ENCODE results near the gene CCDC201.

CCDC201 gene

DNA sequence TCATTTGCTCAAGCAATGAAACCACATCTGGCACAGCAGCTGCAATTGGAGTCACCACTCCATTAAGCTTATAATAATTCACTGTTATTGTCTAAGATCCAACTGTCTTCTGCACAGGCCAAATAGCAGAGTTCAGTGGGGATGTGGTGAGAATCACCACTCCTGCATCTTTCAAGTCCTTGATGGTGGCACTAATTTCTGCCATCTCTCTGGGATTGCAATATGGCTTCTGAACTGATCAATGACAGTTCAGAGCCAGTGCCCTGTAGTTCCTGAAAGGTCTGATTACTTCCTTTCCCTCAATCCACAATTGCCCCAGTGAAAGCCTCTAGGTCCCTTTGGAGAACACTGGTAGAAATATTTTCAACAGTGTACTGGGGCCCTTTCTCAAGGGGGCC lies 21.8 kb upstream of the CCDC201 start:
- DNase-seq (ENCODE audit: low read depth, low spot score), result no peak
- no peak overlapping the region for H3K4me3 ChIP-seq (ENCODE audit: low read length)

DNA sequence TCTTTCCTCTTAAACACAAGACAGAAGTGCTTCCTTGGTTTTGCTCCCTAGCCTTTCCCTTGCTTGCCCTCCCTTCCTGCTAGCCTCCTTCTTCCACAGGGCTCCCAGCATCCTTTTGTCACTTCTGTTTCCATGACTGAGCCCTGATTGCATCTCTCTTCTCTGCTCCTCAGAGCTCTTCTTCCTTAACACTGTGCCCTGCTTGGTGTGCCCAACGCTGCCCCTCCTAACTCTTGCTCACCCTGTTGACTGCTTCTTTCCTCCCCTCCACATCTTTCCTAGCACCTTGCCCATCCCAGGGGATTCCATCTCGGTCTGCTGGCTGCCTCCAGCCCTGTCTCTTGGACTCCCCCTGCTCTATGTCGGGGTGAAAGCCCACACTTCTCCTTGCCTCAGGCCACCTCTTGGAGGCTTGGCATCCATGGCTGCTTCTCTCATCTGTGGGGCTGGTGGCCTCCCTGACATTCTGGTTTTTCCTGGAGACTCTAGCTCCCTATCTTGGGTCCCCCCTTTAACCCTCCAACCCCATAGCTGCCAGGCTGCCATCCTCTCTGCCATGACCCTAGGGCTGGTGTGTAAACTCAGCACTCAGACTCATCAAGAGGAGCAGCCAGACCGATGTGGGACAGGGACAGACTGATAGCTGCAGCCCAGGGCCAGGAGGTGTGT lies 21.2 kb upstream of the CCDC201 start:
- H3K4me3 ChIP-seq (ENCODE audit: low read length), result no peak overlapping the region
- no peak for DNase-seq (ENCODE audit: low read depth, low spot score)

DNA sequence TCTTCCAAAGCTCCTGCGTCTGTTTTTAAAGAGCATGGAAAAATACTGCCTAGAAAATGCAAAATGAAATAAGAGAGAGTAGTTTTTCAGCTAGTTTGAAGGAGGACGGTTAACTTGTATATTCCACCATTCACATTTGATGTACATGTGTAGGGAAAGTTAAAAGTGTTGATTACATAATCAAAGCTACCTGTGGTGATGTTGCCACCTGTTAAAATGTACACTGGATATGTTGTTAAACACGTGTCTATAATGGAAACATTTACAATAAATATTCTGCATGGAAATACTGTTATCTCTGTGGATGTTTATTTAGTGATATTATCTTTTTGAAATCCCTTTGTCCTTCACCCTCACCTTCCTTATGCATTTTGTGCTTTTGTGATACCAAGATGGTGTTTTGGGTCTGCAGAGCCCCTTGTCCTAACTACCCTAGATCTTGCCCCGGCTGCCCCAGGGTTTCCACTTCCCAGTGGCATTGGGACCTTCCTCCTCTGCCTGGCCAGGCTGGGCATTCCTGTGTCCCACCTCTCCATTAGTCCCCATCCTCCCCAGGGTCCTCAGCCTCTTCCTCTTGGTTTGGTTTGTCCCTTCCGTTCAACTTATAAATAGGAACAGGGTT lies 20.6 kb upstream of the CCDC201 start:
- no peak for DNase-seq (ENCODE audit: low read depth, low spot score)
- no peak overlapping the region for H3K4me3 ChIP-seq (ENCODE audit: low read length)

DNA sequence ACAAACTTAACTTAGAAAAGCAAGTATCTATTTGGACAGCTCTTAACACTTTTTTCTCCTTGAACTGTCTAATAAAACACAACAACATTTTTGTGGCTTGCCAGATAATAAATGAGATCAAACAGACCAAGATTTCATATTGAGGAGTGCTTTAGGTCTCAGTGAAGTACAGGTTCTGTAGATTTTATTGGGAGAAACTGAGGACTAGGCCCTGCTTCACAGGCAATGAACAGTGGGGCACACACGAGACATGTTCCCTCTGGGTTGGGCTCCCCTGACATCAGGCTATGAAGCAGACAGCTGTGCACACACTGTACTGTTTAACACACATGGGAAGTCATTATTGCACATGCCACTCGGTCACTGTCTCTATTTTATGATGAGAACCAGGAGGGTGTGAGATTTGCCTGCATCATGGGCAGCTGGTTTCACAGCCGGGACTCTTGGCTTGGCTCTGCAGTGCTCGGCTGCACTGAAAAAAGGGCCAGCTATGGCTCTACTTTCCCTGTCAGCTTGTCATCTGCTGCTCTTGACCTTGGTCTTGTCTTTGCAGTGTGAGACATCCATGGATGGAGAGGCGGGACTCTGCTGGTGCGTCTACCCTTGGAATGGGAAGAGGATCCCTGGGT lies 19.6 kb upstream of the CCDC201 start:
- DNase-seq (ENCODE audit: low read depth, low spot score), result no peak
- no peak overlapping the region for H3K4me3 ChIP-seq (ENCODE audit: low read length)

DNA sequence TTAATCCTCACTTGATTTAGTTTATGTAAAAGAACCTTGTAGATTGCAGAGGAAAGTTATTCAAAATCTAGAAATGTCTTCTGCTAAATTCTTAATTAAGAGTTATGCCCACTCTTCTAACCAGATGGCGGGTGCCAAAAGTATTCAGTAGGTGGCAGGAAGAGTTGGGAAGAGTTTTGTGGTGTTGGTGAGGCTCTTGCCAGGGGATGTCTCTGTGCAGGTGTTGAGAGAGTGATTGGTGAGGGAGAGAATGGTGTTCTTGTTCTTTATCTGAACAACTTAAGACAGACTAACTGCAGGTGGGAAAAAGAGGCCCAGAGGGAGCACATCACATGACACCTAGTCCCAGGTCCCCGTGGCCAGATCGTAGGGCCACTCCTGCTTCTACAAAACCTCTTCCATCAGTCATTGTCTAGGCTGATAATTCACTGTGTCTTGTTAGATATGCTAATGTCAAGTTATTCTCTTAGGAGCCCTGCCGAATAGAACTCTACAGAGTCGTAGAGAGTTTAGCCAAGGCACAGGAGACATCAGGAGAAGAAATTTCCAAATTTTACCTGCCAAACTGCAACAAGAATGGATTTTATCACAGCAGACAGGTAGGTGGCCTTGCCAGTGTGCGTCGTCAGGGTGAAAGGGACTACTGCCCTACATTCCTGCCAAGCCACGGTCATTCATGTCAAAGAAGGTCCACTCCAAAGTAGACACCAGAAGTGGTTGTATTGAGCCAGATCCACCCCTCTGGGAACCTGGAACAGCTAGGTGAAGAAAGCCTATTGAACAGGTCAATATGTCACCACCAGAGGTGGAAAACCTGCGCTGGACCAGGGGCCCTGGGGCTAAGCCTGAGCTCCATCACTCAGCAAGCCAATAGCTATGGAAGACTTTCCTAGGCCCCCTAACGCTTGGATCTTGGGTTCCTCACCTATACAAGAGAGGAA lies 18.9 kb upstream of the CCDC201 start:
- DNase-seq (ENCODE audit: low read depth, low spot score), result no peak

DNA sequence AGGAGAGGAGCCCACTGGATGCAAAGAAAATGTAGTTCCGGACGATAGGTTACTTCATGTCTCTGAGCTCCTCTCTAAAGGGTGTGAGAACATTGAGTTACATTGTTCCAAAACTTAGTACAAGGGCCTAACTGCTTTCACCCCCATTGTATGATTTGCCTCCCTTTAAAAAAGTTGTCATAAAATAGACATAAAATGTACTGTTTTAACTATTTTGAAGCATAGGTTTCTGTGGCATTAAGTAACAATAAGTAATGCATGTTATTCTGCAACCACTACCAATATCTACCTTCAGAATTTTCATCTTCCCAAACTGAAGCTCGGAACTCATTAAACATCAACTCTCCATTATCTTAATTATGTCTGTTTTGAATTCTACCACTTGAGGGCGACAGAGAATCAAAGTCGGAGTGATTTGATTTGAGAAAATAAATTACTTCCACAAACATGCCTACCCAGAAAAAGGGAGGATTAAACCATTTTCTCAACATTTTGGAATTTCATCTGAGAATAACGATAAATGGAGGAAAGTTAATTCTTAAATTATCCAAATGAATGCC lies 18.1 kb upstream of the CCDC201 start:
- DNase-seq (ENCODE audit: low read depth, low spot score), result peak; percentile 21
- H3K4me3 ChIP-seq (ENCODE audit: low read length), result no peak overlapping the region

More for the DNA sequence above, 18.9 kb upstream of the CCDC201 start:
- H3K4me3 ChIP-seq (ENCODE audit: low read length), result no peak overlapping the region

DNA sequence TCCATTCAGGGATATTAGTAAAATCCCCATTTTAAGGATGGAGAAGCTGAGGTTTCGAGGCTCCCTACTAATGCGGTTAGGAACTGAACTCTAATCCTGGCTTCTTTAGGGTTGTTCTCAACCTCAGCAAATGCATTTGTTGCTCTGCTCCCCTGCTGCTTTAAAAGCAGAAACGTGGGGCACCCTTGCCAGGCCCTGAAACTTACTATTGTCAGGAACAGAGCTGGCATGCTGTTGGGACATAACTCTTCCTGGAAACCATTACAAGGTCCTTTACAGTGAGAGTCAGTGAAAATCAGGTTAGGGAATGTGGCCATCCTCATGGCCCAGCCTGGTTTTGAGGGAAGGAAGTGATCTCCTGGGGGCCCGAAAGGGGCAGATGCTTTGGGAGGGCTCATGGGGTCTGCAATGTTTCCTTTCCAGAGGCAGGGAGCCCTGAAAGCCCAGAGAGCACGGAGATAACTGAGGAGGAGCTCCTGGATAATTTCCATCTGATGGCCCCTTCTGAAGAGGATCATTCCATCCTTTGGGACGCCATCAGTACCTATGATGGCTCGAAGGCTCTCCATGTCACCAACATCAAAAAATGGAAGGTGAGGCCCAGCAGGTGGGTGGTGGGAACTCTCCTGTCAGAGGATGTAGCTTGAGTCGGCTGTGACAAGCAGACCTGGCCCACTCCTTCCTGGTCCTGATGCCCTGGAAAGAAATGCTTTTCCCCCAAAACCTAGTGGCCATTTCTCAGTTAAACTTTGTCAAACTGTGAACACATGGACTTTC lies 17.4 kb upstream of the CCDC201 start:
- DNase-seq (ENCODE audit: low read depth, low spot score), result no peak

DNA sequence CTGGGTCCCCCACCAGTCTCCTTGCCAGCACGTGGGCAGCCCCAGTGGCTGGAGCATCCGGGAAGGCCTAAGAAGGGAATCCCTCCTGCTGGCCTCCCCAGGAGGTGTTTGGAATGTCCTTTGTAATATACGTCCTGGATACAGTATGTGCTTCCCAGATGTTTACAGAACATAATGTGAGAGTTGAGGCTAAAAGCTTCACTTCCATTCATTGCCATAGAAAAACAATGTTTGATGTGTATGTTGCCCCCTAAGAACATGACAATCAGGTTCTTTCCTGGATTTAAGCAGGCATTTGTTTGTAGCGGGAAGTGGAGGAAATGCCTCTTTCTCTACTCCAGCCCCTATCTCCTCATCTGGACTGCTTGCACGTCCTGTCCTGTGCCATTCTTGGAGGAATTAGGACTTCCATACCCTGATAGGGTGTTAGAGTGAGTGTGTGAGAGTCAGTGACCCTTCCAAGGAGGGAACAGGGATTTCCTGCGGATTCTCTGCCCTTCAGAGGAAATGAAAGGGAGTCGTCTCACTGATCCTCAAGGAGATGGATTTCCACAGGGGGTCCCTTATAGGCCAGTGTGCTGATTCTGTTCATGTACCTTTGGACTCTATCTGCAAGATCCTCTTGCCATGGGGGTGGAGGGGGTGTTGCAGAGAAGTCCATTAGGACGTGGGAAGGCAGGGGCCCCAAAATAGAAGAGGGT lies 16.6 kb upstream of the CCDC201 start:
- no peak for DNase-seq (ENCODE audit: low read depth, low spot score)

More for the DNA sequence above, 17.4 kb upstream of the CCDC201 start:
- H3K4me3 ChIP-seq (ENCODE audit: low read length), result no peak overlapping the region

DNA sequence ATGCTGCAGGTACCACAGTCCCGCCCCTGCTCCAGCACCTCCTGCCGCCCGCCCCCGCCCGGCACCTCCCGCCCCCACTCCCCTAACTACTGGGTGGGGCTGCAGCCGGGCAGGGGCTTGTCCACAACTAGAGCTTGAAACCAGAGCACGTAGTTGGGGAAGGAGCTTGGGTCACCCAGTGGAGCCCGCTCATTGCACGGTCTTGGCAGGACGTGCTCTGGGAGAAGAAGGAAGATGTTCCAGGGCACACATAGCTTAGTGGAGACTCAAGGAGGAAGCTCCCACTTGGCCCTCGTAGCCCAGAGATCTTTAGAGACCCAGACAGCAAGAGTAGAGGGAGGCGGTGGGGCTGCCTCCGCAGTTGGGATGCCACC lies 16.1 kb upstream of the CCDC201 start:
- no peak for DNase-seq (ENCODE audit: low read depth, low spot score)
- H3K4me3 ChIP-seq (ENCODE audit: low read length), result no peak overlapping the region

More for the DNA sequence above, 16.6 kb upstream of the CCDC201 start:
- H3K4me3 ChIP-seq (ENCODE audit: low read length), result no peak overlapping the region

DNA sequence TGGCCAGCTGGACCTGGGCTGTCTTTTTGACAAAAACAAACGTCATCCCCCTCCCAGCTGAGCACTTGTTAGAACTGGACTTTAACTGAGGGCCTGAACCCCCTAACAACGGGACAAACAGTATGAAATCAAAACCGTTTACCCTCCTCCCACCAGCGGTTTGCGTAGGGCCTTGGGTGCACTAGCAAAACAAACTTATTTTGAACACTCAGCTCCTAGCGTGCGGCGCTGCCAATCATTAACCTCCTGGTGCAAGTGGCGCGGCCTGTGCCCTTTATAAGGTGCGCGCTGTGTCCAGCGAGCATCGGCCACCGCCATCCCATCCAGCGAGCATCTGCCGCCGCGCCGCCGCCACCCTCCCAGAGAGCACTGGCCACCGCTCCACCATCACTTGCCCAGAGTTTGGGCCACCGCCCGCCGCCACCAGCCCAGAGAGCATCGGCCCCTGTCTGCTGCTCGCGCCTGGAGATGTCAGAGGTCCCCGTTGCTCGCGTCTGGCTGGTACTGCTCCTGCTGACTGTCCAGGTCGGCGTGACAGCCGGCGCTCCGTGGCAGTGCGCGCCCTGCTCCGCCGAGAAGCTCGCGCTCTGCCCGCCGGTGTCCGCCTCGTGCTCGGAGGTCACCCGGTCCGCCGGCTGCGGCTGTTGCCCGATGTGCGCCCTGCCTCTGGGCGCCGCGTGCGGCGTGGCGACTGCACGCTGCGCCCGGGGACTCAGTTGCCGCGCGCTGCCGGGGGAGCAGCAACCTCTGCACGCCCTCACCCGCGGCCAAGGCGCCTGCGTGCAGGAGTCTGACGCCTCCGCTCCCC lies 15.5 kb upstream of the CCDC201 start, which contains the start of gene IGFBP1:
Gene IGFBP1, plus strand, starts transcription at position 304 of the 808 bp plus-strand sequence. Its CDS starts 165 bp downstream, at position 469.
- H3K4me3 ChIP-seq (ENCODE audit: low read length), result no peak within 1 kb of the TSS
- no peak for DNase-seq (ENCODE audit: low read depth, low spot score)

DNA sequence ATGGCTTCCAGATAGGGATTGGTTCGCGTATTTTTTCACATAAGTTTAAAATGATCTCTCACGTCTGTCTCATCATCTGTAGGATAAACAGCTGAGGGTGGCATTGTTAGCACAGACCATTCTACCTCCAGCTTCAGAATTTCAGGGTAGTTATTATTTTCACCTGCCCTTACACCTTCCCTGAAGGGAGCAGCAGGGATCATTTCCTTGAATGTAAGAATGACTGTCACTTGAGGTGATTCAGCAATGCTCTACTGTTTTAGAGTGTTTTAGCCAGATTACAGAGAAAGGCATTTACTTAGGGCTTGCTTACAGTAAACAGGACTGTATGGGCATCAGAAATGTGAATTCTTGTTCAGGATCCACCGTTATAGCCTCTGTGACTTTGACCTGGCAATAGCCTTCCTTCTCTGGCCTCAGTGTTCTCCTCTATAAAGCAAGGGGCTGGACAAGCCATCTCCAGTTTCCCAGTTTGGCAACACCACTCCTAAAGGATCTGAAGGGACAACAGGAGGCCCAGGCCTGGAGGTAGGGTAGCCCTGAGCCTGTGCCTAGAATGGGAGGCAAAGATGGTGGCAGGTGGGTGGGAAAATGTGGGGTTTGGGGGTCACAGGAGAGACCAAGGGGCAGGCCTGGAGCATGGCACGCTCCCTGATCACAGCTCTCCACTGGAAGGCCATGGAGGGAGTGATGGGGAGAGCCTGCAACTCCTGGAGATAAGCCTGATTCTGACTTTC lies 14.2 kb upstream of the CCDC201 start:
- H3K4me3 ChIP-seq (ENCODE audit: low read length), result no peak overlapping the region
- no peak for DNase-seq (ENCODE audit: low read depth, low spot score)

DNA sequence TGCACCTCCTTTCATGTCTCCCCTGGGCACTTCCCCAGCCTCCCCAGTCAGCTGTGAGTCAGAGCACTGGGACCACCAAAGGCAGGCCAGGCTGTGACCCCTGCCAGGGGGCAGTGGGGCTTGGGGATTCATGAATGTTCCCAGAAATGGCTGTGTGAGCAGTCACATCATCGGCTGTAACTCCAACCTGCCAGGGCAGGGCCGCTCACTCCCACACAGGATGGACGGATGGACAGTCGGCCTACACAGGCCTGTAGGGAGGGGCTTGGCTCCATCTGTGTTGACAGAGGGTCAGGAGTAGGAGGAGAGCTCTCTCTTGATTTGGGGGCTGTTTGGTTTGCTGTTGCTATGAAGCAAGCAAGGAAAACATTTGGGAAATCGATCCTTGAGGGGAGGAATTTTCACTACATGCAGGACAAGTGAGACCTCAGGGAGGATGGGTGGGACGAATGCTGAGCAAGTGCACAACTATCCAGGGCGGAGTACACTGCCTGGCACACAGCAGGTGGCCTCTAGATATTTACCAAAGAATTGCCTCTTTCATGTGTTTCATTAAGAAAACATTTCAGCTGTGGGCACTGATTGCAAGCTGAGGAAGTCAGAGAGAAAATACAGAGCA lies 12.5 kb upstream of the CCDC201 start:
- no peak overlapping the region for H3K4me3 ChIP-seq (ENCODE audit: low read length)
- DNase-seq (ENCODE audit: low read depth, low spot score), result no peak

DNA sequence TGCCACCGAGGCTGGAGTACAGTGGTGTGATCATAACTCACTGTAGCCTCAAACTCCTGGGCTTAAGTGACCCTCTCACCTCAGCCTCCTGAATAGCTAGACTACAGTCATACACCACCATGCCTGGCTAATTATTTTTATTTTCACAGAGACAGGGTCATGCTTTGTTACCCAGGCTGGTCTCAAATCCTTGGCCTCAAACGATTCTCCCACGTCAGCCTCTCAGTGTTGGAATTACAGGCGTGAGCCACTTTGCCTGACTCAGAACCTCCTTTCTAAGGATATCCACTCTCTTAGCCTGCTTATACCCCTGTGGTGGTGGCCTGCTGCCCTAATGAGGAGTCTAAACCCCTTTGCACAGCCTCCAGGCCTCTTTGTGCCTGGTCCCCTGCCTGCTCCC lies 11.3 kb upstream of the CCDC201 start:
- H3K4me3 ChIP-seq (ENCODE audit: low read length), result no peak overlapping the region
- DNase-seq (ENCODE audit: low read depth, low spot score), result no peak

DNA sequence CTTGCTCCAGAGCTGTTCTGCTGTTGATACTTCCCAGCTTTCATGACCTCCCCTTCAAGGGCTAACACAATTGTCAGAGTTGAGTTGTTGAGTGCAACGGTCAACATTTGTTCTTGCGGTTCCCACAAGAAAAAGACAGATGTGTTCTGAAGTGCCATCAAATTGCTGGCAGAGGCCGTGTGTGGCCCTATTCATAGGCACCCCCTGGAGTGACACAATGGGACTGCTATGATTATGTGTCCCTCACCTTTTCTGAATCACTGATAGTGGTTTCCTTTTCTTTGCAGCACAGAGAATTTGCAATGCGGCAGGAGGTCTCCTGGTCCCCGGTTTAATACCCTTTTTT lies 9.6 kb upstream of the CCDC201 start:
- no peak for DNase-seq (ENCODE audit: low read depth, low spot score)
- no peak overlapping the region for H3K4me3 ChIP-seq (ENCODE audit: low read length)

DNA sequence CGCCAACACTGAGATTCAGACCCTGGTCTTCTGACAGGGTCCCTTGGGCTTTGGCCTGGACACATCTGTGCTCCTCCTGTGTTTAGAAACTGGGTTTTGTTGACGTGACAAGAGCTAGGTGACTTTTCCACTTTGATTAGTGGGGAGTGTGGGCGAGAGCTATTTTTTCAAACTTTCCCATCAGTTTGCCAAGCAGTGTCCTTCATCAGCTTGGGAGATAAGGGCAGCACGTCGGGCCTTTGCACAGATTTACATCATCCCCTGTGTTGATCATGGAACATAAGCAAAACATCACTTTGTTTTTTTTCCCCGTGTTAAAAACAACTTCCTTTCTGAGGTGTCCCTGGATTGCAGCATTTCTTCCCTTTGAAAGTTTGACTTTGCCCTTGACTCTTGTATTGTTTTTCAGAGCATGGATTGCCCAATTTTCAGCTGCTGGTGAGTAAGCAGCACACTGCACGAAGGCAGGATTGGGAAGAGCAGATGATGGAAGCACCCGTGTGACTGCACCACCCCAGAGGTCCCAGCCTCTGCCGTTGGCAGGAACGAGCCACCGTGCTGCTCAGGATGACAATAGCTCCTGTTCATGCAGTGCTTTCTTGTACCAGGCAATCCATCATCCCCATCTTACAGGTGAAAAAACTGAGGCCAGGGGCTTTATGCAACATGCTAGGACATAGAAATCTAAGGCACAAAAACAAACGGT lies 9.0 kb upstream of the CCDC201 start:
- DNase-seq (ENCODE audit: low read depth, low spot score), result no peak
- H3K4me3 ChIP-seq (ENCODE audit: low read length), result no peak overlapping the region

All from Jurkat, Clone E6-1 (cell line).